ENCODE measurements around the gene SYT7. TPM values are rescaled to one million over a fixed set of nuclear protein-coding genes. Genes with fewer than 3 reads are reported as not detected.

Gene SYT7
- total RNA-seq, 1 donor from 2014 or later: 4.1 TPM

- H3K27ac Mint-ChIP-seq (ENCODE audit: unreplicated experiment): no peak overlapping the region
- H3K4me3 Mint-ChIP-seq: no peak overlapping the region
- H3K36me3 Mint-ChIP-seq (ENCODE audit: low read depth): no peaks in the 10 kb centered on the region
- H3K9me3 Mint-ChIP-seq: no peaks in the 10 kb centered on the region
- peak; percentile 55 for TF ChIP-seq CTCF (conservative IDR thresholded peaks at IDR 0.05)
- peak; percentile 9 for DNase-seq (ENCODE audit: low read depth, low spot score)
- peaks cover 10% of the 10 kb centered on the region for H3K4me1 Mint-ChIP-seq
- H3K27me3 Mint-ChIP-seq (ENCODE audit: low read depth): peaks cover 79% of the 10 kb centered on the region
Observed at GRCh38 chr11:61555051-61555969, 25.6 kb downstream of the SYT7 start.

- Mint-ChIP-seq H3K9me3 (no peaks in the 10 kb centered on the region), H3K4me1 (peaks cover 10% of the 10 kb centered on the region), H3K36me3 (ENCODE audit: low read depth) (no peaks in the 10 kb centered on the region), H3K27me3 (ENCODE audit: low read depth) (peaks cover 70% of the 10 kb centered on the region), H3K27ac (ENCODE audit: unreplicated experiment) (no peak overlapping the region), H3K4me3 (no peak overlapping the region)
- no peak for TF ChIP-seq CTCF (conservative IDR thresholded peaks at IDR 0.05)
- DNase-seq (ENCODE audit: low read depth, low spot score): no peak
Observed at GRCh38 chr11:61554172-61554988, 26.5 kb downstream of the SYT7 start.

- no peak for DNase-seq (ENCODE audit: low read depth, low spot score)
- Mint-ChIP-seq H3K36me3 (ENCODE audit: low read depth) (no peaks in the 10 kb centered on the region), H3K4me1 (peaks cover 10% of the 10 kb centered on the region)
Observed at GRCh38 chr11:61553373-61554171, 27.3 kb downstream of the SYT7 start.

GRCh38 chr11:61552108-61552635, 28.7 kb downstream of the SYT7 start:
- H3K27me3 Mint-ChIP-seq (ENCODE audit: low read depth): peaks cover 48% of the 10 kb centered on the region
- no peak for DNase-seq (ENCODE audit: low read depth, low spot score)
- H3K4me3 Mint-ChIP-seq: no peak overlapping the region
- no peaks in the 10 kb centered on the region for H3K9me3 Mint-ChIP-seq
- TF ChIP-seq CTCF (conservative IDR thresholded peaks at IDR 0.05): no peak
- no peaks in the 10 kb centered on the region for H3K36me3 Mint-ChIP-seq (ENCODE audit: low read depth)
- peaks cover 14% of the 10 kb centered on the region for H3K4me1 Mint-ChIP-seq
- no peak overlapping the region for H3K27ac Mint-ChIP-seq (ENCODE audit: unreplicated experiment)

More at GRCh38 chr11:61553373-61554171, 27.3 kb downstream of the SYT7 start:
- Mint-ChIP-seq H3K27me3 (ENCODE audit: low read depth) (peaks cover 62% of the 10 kb centered on the region), H3K4me3 (no peak overlapping the region), H3K9me3 (no peaks in the 10 kb centered on the region), H3K27ac (ENCODE audit: unreplicated experiment) (no peak overlapping the region)
- no peak for TF ChIP-seq CTCF (conservative IDR thresholded peaks at IDR 0.05)

GRCh38 chr11:61551634-61552033, 29.2 kb downstream of the SYT7 start:
- Mint-ChIP-seq H3K36me3 (ENCODE audit: low read depth) (no peaks in the 10 kb centered on the region), H3K9me3 (no peaks in the 10 kb centered on the region), H3K4me3 (no peak overlapping the region), H3K27ac (ENCODE audit: unreplicated experiment) (no peak overlapping the region), H3K27me3 (ENCODE audit: low read depth) (peaks cover 43% of the 10 kb centered on the region), H3K4me1 (peaks cover 14% of the 10 kb centered on the region)
- DNase-seq (ENCODE audit: low read depth, low spot score): no peak
- TF ChIP-seq CTCF (conservative IDR thresholded peaks at IDR 0.05): no peak
